CD4-positive, alpha-beta T cell treated with Interleukin-17A for 4 hours (primary cell): ENCODE measurements around the gene MAD1L1.

Experiments used
- DNase-seq: peaks from one replicate; pipeline ENCODE4 v3.0.0-alpha.2; 2020; ENCODE audit warnings: mixed read lengths

The MAD1L1 gene

DNA sequence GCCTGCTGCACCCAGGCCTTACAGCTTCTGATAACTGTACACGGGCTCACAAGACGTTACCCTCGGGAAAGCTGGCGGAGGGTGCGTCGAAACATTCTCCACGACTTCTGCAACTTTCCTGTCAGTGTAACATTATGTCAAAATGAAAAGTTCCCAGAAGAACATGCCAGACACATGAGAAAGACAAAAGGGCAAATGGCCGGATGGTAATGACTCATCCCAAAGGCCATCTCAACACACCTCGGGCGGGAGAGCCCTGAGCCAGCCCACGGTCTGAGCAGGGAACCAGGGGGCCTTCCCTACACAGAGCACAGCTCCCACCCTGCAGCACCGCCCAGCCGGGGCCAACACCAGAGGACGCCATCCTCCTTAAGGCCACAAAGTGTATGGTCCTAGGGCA lies 118.7 kb downstream of the MAD1L1 start:
- DNase-seq = no peak

- no peak for DNase-seq
Observed at GRCh38 chr7:2112261-2113198, 120.2 kb downstream of the MAD1L1 start.

DNA sequence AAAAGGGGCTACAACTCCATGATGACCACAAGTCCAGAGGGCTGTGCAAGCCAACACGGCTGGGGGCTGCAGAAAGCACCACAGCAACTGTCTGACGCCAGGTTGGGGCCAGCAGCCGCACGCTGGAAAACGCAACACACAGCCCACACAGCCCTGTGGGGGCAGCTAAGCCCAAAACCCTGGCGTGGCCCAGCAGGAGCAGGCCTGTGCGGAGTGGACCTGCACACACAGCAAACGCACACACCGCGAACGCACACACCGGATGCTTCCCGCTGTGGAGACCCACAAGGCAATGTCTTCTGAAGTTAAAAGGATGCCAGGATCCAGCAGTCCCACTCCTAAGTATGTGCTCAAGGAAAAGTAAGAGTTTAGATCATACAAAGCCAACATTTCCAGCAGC lies 121.2 kb downstream of the MAD1L1 start:
- DNase-seq = no peak

- DNase-seq = no peak
Observed at GRCh38 chr7:2110610-2111396, 121.9 kb downstream of the MAD1L1 start.

GRCh38 chr7:2109936-2110609 lies 122.7 kb downstream of the MAD1L1 start:
- peak; percentile 39 for DNase-seq

DNA sequence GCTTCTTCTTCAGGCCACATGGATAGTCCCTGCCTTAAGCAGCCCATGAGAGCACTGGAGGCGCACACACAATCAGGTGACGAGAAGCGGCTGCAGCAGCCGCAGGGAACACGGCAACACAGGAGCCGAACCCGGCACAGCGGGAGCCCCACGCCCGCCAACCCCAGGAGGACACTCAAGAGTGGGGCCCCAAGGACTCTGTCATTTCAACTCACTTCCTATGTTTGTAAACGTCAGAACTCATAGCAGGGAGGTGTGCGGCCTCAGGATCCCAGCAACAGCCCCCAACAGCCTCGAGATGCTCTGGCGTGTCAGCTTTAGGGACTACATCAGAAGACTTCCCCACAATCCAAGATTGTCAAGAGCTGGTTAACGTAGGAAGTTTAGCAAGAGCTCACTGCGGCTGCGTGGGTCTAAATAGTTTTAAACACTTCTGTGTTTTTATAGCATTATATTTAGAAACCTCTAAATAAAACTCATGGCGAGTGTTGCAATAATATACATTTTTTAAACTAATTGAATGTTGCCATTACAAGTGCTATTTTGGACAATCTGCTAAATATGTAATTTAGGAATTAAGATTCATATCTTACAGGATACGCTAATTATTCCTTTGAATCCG lies 123.4 kb downstream of the MAD1L1 start:
- no peak for DNase-seq

DNA sequence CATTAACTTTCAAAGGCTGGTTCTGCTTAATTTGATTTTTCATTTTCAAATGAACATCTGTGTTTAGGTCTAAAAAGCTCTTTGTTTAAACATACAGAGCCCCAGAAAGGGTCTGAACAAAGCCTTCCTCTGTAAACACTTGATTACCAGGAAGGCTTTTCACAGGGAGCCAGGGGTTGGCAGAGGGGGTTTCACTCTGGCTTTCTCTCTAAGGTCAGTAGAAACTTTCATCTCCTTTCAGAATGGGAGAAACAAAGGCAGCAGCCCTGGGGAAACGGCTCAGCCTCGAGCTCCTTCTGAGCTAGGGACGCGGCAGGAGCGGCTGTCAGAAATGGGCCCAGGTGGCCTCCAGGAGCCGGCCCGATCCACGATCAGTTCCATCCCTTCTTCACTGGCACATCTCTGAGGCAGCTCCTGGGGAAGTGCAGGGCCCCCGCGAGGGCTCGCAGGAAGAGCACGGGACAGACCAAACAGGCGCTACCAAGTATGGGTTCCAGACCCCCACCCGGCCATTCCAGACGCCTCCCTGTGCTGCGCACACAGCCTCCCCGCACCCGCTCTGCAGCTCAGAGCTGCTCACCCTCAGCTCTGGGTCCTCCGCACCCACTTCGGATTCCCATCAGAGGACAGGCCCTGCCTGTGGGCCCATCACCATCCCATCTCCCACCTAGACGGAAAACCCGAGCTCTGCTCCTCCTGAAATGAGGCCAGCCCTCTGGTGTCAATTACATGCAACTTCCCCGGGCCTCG lies 124.1 kb downstream of the MAD1L1 start:
- no peak for DNase-seq

DNA sequence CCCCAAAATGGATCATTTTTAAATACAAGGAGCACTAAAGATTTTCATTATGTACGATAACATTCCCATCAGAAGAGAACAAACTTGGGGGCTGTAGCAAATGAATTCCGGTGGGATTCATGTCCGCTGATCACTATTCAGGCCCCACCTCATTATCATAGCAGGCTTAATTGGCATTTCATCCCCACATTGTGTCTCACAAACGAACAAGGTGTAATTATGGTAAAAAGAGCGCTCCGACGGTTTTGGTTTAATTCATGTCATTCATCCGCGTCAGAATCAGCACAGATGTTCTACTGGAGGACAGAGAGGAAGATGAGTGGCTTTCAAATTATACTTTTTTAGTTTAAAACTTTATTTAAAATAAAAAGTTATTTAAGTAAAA lies 124.7 kb downstream of the MAD1L1 start:
- DNase-seq = no peak

- no peak for DNase-seq
Observed at GRCh38 chr7:2107386-2108070, 125.2 kb downstream of the MAD1L1 start.

DNA sequence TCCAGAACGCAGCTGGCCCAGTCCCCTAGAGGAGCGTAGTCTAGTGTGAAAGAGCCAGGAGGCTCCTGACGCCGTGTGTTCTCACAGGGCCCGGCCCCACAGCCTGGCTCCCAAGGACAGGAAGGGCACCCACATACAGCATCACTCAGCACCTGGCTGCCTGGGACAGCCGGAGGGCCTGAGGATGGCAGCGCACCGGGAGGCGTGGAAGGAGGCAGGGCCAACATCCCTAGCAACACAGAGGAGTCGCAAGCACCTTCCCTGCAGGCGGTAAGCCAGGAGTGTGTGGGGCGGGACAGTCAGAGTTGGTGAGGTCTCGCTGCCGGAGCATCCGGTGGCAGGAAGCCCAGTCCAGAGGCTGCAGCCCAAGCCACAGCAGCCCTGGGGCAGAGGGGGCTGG lies 125.8 kb downstream of the MAD1L1 start:
- no peak for DNase-seq

DNA sequence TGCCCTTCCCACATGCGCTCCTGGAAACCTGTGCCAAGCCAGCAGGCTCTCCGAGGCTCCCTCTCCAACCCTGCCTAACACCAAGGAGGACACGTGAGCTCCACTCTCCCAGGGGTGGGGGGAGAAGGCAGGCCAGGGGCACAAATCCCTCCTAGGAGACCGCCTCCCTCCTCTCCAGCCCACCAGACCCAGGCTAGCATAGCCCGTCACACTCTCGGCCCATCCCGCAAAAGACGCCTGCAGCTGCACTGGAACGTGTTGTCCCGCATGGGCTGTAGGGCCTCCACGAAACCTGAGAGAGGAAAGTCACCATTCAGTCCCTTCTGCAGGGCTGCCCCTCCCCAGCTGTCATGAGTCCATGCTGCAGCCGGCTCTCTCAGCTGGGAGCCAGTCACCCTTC lies 126.3 kb downstream of the MAD1L1 start:
- no peak for DNase-seq

GRCh38 chr7:2105917-2106316 lies 126.8 kb downstream of the MAD1L1 start:
- DNase-seq = no peak

DNA sequence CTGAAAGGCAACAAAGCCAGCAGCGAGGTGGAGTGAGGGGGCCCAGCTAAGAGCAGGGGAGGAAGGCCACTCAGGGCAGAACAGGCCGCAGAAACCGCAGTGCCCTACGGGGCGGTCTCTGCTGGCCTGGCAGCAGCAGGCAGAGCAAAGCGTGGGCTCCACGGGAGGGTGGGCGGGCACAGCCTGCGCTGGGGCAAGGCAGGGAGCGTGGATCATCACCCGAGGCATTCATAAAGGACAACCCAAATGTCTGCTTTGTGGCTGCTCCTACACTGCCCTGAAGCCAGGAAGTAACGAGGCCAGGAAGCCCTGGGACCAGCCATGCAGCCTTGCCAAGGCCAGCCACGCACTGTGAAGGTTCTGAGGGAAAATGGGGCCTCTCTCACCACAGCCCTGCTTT lies 127.5 kb downstream of the MAD1L1 start:
- no peak for DNase-seq

GRCh38 chr7:2104716-2105115 lies 128.0 kb downstream of the MAD1L1 start:
- DNase-seq = no peak

DNA sequence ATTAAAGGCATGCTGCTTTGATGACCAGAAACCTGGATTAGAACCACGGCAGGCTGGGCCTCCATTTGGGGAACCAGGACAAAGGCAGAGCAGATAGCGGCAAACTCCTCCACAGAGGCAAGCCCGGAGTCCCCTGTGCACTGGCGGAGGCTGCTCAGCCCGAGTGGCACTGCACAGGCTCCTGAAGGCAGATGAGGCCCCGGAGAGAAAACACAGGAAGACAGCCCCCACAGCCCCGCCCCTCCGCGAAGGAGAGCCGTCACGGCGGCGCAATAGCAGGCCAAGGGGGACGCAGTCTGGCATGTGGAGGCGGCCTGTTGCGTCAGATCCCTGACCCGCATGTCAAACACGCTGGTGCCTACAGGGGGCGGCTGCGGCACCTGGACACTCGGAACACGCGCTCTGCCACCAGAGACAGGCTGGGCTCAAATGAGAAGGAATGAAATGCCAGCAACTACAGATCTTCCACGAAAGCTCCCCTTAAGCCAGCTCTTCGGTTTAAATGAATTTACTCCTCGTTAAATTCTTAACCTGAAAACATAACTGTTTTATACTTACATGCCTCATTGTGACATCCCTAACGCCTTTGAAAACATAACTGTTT lies 128.5 kb downstream of the MAD1L1 start:
- DNase-seq = peak; percentile 79

GRCh38 chr7:2103071-2103898 lies 129.5 kb downstream of the MAD1L1 start:
- no peak for DNase-seq

GRCh38 chr7:2102375-2102723 lies 130.4 kb downstream of the MAD1L1 start:
- no peak for DNase-seq

GRCh38 chr7:2101630-2102374 lies 130.9 kb downstream of the MAD1L1 start:
- no peak for DNase-seq
